Activated naive CD4-positive, alpha-beta T cell treated with anti-CD3 and anti-CD28 coated beads, Interleukin-2, amount 50 U/mL, for 16 hours (primary cell): Measurements from ENCODE around the gene NUP107.

Experiments used
- DNase-seq: peaks from one replicate; pipeline ENCODE4 v3.0.0-alpha.2; 2020

The NUP107 gene

DNA sequence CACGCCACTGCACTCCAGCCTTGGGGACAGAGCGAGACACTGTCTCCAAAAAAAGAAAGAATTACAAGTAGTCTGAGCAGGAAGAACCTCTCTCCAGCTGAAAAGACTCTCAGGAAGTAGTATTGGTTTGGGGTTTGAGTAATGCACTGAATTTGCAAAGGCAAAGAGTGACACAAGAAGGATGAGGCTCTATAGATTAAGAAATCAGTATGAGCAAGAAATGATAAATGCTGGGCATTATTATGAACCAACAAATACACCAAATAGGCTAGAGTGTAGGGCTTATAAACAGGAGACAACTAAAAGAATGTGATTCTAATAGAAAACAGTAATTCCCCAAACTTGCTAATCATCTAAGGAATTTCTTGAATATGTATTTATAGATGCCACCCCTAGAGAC, 56.6 kb downstream of the NUP107 start:
- no peak for DNase-seq

DNA sequence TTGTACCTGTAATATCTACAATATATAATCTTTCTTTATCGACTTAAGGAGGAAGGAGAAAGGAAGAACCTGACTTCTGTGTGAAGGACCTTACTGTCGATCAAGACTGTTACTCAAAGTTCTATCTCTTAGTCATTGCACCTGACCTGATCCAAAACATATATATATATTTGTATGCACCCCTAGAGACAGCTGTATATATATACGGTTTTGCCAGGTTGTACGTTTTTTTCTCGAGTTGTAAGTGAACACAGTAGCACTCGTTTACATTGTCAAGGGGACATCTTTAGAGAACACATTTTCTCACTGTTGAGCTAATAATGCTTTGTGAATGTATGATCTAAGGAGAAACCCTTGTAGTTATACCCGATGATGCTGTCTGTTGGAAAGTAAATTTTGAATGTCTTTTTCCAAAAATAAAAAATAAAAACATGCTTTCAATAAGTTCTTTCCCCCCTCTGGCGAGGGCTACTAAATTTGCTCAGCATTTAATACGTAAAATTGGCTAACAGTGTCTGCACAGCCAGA, 58.7 kb downstream of the NUP107 start:
- DNase-seq, result no peak

DNA sequence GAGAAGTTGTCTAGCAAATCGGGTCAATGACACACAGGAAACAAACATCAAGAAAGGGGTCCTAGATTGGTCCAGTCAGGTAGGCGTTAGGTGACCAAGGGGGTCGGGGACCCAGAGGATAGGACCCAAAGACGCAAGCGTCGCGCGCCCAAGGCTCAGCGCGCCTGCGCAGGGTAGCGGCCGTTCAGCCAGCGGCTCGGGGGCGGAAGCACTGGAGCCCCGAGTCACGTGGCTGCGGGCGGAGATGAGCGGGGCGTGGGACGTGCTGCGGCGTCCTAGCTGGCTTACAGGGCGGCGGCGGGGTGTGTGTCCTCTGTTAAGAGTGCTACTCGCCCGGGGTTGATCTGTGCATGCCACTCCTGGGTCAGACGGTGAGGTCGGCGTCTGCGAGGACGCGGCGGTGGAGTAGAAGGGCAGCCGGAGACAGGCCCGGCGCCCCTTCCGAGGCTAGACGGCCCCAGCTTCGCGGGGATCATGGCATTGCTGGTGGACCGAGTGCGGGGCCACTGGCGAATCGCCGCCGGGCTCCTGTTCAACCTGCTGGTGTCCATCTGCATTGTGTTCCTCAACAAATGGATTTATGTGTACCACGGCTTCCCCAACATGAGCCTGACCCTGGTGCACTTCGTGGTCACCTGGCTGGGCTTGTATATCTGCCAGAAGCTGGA, 59.3 kb downstream of the NUP107 start, which contains the start of gene SLC35E3:
SLC35E3 (plus strand) TSS at position 273 of the 668 bp plus-strand sequence; CDS start at position 475, 202 bp downstream.
- DNase-seq, result peak; percentile 92

DNA sequence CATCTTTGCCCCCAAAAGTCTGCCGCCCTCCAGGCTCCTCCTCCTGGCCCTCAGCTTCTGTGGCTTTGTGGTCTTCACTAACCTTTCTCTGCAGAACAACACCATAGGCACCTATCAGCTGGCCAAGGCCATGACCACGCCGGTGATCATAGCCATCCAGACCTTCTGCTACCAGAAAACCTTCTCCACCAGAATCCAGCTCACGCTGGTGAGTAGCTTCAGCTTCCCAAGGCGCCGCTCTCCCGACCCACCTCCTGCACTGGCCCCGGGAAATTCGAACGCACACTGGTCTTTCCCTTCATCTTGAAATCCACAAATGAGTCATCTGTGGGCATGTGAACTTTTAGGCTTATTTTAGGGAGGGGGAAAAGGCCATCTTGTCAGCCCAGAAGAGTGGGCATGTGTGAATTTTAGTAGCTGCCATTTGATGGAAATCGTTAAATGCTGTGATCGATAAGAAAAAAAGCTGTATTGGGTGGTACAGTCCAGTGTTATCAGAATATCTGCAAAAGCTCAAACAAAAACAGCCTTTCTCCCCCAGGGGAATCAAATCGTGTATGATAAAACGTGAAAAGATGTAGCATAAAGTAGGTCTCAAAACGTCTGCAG, 59.9 kb downstream of the NUP107 start:
- DNase-seq, result peak; percentile 11

DNA sequence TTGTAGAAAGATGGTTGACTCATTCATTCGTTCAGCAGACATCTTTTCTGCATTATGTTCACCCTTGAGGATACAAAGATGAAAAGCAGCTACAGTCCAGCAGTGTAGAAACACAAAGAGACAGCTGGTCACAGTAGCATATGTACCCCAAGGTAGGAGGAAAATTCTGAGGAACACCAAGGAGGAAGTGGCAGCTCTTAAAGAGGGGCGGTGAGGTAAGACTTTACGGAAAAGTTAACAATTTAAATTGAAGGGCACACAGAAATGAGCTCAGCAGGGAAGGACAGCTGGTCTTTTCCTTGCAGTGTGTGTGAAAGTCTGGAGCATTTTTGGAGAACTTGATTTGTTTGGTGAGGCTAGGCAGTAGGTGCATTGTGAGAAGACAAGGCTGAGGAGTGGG, 62.7 kb downstream of the NUP107 start:
- DNase-seq, result no peak

DNA sequence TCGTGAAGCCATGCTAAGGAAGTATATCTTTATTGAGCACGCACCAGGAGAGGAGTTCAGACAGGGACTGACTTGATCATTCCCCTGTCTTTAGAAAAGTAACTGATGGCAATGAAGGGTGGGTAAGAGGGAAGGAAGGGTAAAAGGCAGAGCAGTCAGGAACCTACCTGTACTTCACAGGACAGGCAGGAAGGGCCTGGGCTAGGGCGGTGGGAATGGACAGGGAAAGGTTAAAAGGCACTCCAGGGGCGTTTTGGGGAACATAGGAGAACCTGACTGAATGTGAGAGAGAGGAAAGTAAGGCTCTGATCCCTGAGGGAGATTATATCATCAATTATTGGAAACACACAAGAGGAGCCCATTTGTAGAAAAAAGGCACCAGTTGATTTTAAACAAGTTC, 63.1 kb downstream of the NUP107 start:
- DNase-seq, result no peak

DNA sequence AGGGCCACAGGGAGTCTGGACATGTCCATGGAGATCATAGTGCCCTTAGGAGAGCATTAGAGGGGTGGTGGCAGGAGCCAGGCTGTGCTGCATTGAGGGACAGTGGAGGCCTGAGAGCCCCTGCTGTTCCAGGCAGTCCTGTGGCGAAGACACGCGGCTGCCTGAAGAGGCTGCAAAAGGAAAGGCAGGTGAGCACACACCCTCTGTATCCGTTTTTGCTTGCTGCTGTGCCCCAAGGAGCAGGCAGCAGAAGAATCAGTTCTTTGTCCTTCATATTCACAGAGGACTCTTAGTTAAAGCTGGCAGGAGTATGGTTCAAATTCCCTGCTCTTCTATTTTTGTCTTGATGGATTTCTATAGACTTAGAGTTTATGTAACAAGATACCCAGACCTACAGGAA, 63.7 kb downstream of the NUP107 start:
- no peak for DNase-seq

DNA sequence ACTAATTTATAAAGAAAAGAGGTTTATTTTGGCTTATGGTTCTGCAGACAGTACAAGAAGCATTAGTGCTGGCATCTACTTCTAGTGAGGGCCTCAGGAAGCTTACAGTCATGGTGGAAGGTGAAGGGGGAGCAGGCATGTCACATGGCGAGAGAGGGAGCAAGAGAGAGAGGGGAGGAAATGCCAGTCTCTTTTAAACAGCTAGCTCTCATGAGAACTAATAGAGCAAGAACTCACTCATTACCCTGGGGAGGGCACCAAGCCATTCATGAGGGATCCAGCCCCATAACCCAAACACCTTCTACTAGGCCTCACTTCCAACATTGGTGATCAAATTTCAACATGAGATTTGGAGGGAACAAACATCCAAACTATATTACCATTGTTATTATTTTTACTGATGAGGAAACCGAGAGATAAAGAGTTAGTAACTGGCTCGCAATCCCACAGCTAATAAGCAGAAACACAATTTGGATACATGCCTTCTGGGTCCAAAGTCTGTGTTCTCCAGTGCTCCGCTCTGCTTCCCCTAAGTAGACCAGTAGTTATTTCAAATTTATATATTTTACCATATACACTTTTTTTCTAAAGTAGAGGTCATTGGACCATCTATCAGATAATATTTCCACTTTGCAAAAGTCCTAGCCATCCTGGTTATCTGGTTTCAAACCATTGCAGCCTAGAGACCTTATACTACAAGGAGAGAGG, 68.9 kb downstream of the NUP107 start:
- no peak for DNase-seq

DNA sequence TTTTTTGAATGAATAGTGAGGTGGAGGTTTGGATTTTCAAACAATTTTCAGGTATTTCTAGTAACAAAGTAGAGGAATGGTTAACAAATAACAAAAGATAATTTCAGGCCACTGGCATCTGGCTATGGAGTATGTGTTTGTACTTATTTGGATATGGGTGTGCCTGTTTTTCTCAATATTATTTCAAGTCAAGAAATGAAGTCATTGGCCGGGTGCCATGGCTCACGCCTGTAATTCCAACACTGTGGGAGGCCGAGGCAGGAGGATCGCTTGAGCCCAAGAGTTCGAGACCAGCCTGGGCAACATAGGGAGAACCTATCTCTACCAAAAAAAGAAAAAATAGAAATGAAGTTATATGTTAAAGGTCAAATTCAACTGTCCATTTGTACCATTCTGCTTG, 73.1 kb downstream of the NUP107 start:
- DNase-seq, result no peak

DNA sequence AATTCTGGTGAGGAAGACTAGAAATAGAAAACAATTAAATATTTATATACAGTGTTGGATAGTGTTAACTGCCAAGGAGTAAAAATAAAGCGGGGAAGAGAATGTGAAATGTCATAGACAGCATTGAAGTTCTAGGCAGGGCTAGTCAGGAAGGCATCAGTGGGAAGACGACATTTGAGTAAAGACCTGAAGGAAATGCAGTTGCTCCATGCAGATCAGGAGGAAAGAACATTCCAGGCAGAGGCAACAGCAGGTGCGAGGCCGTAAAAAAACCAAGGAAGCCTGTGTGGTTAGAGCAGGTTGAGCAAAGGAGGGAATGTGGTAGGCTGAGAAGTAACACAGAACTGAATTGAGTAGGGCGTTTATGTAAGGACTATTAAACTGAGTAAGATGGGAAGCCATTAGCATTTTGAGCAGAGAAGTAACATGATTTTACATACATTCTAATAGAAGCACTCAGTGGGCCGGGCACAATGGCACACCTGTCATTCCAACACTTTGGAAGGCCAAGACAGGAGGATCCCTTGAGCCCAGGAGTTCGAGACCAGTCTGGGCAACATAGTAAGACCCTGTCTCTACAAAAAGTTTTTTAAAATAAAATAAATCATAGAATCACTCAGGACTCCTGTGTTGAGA, 74.1 kb downstream of the NUP107 start:
- DNase-seq, result no peak

DNA sequence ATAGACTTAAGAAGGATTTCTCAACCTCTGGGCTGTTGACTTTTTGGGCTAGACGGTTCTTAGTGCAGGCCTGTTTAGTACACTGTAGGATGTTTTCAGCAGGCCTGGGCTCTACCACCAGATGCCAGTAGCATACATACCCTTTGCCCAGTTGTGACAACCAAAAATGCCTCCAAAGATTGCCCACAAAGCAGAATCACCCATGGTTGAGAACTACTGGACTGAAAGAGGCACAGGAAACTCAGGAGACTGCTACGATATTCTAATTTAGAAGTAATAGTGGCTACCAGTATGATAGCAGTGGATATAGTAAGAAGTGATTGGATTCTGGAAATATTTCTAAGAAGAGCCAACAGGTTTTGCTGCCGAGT, 74.6 kb downstream of the NUP107 start:
- DNase-seq, result no peak

DNA sequence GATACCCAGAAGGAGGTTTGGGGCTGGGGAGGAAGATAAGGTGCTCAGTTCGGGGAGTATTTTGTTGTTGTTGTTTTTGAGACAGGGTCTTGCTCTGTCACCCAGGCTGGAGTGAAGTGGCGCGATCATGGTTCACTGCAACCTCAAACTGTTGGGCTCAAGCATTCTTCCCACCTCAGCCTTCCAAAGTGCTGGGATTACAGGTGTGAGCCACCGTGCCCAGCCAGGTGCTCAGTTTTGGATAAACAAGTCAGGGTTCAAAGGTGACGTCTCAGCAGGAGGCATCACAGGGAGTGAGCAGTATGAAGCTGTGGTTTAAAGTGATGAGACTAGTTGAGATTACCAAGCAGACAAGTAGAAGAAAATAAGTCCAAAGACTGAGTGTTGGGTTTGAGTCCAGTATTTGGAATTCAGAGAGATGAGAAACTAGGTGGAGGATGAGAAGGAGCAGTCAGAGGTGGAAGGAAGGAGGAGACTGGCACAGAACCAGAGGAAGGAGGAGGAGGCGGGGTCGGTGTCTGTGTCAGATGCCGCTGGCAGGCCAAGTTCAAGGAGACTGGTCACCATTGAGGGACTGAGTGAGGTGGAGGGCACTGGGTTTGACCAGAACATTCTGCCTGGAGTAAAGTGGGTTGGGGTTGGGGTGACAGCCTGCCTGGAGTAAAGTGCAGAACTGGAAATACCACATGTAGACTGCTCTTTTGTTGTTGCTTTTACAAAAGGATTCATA, 75.3 kb downstream of the NUP107 start:
- DNase-seq, result no peak

DNA sequence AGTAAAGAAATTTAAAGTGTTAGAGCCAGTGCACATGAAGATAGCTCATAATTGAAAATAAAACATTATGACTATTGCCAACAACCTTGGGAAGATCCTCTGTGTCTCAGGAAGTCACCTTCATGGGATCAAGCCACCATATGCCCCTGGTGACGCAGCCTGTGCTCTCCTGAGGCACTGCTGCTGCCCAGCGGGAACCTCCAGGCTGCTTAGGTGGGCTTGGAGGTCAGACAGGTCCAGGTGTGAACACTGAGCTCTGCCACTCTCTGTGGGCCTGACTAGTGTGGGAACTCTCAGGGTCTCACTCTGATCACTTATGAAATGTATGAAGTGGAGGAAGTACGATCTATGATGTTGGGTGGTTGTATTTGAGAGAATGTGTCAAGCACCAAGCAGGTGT, 75.9 kb downstream of the NUP107 start:
- DNase-seq, result no peak

DNA sequence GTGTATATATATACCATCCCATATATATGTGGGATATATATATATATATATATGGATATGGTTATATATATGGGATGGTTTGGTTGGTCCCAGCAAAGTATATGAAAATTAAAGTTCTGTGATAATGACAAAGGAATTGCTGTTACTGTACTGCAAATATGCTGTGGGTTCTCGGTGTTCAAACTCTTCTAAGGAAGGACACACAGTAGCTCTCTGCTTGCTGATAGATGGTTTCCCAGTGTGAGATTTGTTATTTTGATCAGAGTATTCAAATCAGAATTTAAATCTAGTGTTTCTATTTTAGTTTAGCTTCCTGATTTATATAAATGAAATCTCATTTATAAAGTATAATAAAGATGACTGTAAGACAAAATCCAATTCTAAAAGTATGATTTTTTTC, 78.9 kb downstream of the NUP107 start:
- DNase-seq, result no peak

DNA sequence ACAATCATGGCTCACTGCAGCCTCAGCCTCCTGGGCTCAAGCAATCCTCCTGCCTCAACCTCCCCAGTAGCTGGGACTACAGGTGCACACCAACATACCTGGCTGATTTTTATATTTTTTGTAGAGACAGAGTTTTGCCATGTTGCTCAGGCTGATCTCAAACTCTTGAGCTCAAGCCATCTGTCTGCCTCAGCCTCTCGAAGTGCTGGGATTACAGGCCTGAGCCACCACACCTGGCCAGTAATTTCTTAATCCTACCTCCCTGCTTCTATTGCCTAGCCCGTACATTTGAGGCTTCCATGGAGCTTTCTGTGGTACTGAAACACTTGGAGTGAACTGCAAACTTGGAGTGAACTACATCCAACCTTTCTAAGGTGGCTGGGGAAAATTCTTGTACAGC, 79.9 kb downstream of the NUP107 start:
- no peak for DNase-seq

DNA sequence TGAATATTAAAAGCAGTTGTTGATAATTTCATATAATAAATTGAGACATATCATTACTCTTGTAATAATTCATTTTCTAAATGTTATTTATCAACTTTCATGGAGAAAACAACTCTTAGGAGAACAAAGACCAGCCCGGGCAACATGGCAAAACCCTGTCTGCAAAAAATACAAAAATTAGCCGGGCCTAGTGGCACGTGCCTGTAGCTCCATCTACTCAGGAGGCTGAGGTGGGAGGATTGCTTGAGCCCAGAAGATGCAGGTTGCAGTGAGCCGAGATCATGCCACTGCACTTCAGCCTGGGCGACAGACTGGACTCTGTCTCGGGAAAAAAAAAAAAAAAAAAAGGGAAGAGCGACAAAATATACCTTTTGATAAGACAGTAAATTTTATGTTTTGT, 80.4 kb downstream of the NUP107 start:
- DNase-seq, result no peak

DNA sequence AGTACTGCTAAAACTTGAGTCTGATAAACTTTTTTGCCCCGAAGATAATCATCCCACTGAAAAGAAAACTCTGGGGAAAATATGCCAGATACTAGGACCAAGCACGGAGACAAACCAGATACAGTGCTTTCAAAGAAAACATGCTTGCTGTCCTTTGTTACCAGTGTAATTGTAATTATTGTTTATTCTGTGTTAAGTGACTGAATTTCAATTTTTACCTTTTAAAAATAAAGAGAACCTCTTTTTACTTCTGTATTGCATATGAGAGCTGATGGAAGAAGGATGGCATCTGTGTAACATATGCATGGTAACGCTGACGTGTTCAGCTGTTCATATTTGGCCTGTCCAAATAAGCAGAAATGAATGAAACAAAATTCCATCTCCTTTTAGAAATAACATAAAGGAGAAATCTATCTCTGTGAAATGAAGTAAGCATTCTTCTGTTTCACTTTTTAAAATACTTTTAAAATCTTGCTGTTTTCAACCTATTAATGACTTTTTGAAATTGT, 81.7 kb downstream of the NUP107 start:
- DNase-seq, result no peak

DNA sequence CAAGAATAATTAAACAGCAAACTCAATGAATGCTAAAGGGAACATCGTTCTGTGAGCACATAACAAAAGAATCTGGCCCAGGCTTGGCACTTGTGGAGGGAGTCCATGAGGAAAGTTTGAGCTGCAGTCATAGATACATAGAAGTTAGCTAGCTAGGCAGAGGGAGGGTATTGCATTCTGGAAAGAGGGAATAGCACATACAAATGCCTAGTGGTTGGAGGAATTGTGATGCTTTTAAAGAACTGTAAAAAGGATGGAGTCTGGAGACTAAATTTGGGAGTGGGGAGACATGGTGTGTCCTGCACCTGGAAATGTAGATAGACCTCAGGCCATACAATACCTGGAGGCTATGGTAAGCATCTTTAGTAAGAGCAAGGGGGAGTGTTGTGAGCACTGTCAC, 83.2 kb downstream of the NUP107 start:
- DNase-seq, result no peak

DNA sequence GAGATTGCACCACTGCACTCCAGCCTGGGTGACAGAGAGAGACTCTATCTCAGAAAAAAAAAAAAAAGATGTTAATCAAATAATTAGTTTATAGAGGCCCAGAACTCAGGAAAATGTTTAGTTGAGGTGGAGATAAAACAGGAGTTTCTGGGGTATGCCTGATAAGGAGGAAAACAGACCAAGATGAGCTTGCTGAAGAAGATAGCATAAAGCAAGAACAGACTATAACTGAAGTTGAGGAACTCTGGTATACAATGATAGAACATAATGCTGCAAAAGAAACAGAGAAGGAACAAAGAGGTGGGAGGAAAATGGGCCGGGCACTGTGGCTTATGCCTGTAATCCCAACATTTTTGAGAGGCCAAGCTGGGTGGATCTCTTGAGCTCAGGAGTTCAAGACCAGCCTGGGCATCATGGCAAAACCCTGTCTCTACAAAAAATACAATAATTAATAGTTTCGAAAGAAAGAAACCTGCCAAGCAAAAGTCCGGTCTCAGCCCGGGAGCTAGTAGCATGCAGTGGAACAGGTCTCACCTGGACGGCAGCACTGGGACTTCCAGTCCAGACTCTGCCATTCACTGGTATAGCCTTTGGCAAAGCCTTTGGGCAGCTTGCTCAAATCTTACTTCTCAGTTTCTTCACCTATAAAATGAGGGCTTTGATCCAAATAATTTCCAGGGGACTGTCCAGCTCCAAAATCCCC, 84.6 kb downstream of the NUP107 start:
- no peak for DNase-seq

DNA sequence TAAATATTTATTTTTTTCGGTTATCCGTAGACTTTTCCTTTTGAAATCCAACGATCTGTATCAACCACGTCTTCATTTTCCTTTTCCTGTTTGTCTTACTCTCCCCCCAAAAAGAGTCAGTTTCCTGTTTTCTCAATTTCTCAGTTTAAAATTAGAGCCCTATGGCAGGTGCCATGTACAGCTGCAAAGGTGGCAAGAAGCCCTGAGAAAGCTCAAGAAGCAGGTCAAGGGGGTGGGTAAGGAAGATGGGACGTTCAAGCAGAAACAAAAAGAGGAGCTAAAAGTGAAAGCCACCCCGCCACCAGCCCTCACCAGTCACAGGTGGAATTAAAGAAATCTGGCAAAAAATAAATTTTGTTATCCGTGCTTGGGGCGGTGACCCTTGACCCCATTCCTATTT, 85.9 kb downstream of the NUP107 start:
- no peak for DNase-seq

DNA sequence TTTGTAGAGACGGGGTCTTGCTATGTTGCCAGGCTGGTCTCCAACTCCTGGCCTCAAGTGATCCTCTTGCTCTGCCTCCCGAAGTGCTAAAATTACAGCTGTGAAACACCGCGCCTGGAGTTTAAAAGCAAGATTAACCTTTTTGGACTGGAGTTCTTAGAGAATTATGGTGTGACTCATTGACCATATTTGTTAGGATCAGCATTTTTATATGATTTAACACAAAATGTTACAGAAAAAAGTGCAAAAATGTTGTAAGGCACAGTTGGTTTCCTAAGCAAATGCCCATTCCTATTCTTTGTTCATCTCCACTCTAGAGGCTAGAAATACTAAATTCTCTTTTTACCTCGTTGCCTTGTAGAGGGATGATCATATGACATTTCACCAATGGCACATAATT, 86.8 kb downstream of the NUP107 start:
- DNase-seq, result no peak

DNA sequence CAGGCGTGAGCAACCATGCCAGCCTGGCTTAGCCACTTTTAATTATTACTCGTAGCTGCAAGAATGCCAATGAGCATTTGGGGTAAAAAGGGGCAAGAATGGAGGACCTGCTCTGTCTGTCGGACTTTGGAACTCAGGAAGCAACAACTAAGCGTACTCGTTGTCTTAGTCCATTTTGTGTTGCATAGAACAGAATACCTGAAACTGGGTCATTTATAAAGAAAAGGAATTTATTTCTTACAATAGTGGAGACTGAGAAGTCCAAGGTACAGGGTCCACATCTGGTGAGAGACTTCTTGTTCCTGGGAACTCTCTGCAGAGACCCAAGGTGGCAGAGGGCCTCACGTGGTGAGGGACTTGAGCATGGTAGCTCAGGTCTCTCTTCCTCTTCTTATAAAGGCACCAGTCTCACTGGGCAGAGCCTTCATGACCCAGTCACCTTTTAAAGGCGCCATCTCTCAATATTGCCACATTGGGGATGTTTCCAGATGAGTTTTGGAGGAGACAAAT, 88.4 kb downstream of the NUP107 start:
- no peak for DNase-seq
